Lower leg skin (tissue), 3 donors: ENCODE data around the gene GPRC5C.

ENCODE experiments used
- CTCF ChIP-seq, 3 donors: fragments of 450-650 bp; IDR thresholded peaks; one replicate each; pipeline ENCODE4 v1.5.1; 2016; ENCODE audit warnings: antibody characterized with exemption in 3 of 3, mild to moderate bottlenecking in 3 of 3, moderate library complexity in 2 of 3
- POLR2A ChIP-seq, 2 donors: fragments of 450-650 bp; IDR thresholded peaks; one replicate each; pipeline ENCODE4 v1.6.1; 2016 to 2017; ENCODE audit warnings: antibody characterized with exemption in 2 of 2, mild to moderate bottlenecking in 1 of 2, moderate library complexity in 1 of 2

DNA sequence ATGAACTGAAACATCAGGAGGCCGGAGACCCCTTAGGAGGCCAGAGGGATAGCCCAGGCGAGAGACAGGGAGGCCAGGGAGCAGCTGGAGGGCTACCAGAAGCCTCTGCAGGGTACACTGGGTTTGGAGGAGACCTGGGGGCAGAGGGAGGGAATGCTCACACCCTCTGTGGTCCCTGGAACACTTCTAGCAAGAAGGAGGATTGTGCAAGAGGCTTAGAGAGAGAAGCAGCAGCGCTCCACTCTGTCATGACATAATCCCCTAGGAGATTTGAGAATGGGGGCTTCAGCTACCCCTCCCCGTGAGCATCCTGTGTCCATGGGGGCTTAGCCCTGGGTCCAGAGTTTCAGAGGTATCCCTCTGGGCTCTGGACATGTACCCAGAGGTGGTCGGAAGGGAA lies 48.7 kb upstream of the GPRC5C start:
- TF ChIP-seq CTCF (IDR thresholded peaks at IDR 0.05), result no peak
- no peak for TF ChIP-seq POLR2A (IDR thresholded peaks at IDR 0.05)
